ENCODE data around the gene P4HA3.

Gene P4HA3

GRCh38 chr11:74283580-74284180, 27.8 kb downstream of the P4HA3 start:
- TF ChIP-seq, protein P1, sequence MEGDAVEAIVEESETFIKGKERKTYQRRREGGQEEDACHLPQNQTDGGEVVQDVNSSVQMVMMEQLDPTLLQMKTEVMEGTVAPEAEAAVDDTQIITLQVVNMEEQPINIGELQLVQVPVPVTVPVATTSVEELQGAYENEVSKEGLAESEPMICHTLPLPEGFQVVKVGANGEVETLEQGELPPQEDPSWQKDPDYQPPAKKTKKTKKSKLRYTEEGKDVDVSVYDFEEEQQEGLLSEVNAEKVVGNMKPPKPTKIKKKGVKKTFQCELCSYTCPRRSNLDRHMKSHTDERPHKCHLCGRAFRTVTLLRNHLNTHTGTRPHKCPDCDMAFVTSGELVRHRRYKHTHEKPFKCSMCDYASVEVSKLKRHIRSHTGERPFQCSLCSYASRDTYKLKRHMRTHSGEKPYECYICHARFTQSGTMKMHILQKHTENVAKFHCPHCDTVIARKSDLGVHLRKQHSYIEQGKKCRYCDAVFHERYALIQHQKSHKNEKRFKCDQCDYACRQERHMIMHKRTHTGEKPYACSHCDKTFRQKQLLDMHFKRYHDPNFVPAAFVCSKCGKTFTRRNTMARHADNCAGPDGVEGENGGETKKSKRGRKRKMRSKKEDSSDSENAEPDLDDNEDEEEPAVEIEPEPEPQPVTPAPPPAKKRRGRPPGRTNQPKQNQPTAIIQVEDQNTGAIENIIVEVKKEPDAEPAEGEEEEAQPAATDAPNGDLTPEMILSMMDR (IDR thresholded peaks at IDR 0.05): no peak

- TF ChIP-seq, protein P1 (IDR thresholded peaks at IDR 0.05): no peak
Observed at GRCh38 chr11:74282914-74283371, 28.5 kb downstream of the P4HA3 start.

- TF ChIP-seq, protein P1 (IDR thresholded peaks at IDR 0.05): no peak
Observed at GRCh38 chr11:74282421-74282820, 29.0 kb downstream of the P4HA3 start.

GRCh38 chr11:74280494-74280893, 30.9 kb downstream of the P4HA3 start:
- TF ChIP-seq, protein P1 (IDR thresholded peaks at IDR 0.05): no peak

GRCh38 chr11:74279256-74279655, 32.2 kb downstream of the P4HA3 start:
- TF ChIP-seq, protein P1 (IDR thresholded peaks at IDR 0.05): no peak

DNA sequence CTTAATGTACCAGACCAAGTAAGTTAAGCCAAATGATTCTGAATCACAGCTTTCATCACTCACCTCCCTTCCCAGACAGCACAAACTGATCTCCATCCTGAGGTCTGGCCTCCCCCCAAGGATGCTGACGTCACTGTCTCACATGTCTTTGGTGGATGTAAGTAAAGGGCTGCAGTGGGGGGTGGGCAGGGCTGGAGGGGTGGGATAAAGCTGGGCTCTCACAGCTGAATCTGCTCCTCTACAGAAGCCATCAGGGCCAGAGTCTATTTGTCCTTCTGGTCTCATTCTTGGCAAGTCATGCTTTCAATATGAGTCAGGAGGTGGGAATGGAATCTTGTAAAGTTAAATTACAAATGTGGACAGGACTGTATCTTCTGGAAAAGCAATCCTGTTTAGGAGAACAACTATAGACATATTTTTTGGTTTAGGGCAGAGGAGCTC, 32.7 kb downstream of the P4HA3 start:
- TF ChIP-seq, protein P1 (IDR thresholded peaks at IDR 0.05): no peak

- TF ChIP-seq, protein P1 (IDR thresholded peaks at IDR 0.05): no peak
Observed at GRCh38 chr11:74278103-74278502, 33.3 kb downstream of the P4HA3 start.

- TF ChIP-seq, protein P1 (IDR thresholded peaks at IDR 0.05): no peak
Observed at GRCh38 chr11:74276581-74276980, 34.9 kb downstream of the P4HA3 start.
